HepG2 (cell line): ENCODE results near the gene LGALS9. TPM values are rescaled to one million over a fixed set of nuclear protein-coding genes. Genes with fewer than 3 reads are reported as not detected.
"Not testable (repeated sequence)": the region's sequence is repeated elsewhere in the genome, so short reads cannot be mapped to it uniquely, and the experiment has no call there.

Experiments
- ATAC-seq: fragments of 200-7000 bp; cut with Tn5 transposase; 3 replicates; pipeline ENCODE4 v1.9.1; 2020; ENCODE audit warnings: mild to moderate bottlenecking, moderate library complexity
- BruUV-seq: library from RNA; stranded (reverse); fragments of 400-500 nt; replicated peaks from 2 replicates; lab custom pipeline; 2021; lab: Mats Ljungman, UMichigan
- CTCF ChIA-PET: fragments of 300-600 bp; formaldehyde crosslinking; extraction: SDS; loops from one replicate; lab custom pipeline; 2021; ENCODE audit warnings: low total read pairs, inconsistent platforms, low intra/inter-chr PET ratio; lab: Yijun Ruan, JAX
- POLR2A ChIA-PET: fragments of 350-600 bp; sonication (Branson Sonifier 250); formaldehyde crosslinking; loops from one replicate; lab custom pipeline; 2020; ENCODE audit warnings: antibody characterized with exemption, inconsistent platforms; lab: Yijun Ruan, JAX
- DNase-seq: peaks from one replicate; pipeline ENCODE4 v3.0.0-alpha.2; 2015; ENCODE audit warnings: low spot score
- FAIRE-seq: peaks from 3 replicates; lab custom pipeline; 2011; peaks lifted over from hg19 to GRCh38; lab: Jason Lieb, UNC
- H2AFZ ChIP-seq: one replicate; pipeline ENCODE4 v1.6.1; 2011; ENCODE audit warnings: low read length, inconsistent platforms
- H3K27ac ChIP-seq: fragments of 300-600 bp; 3 replicates; pipeline ENCODE4 v1.8.0; 2011; ENCODE audit warnings: mixed run types, mild to moderate bottlenecking, mixed read lengths, low read length, inconsistent platforms; ENCODE audit not compliant: insufficient read depth; ENCODE audit errors: extremely low read length
- H3K27me3 ChIP-seq, 2 experiments: fragments of 200-600 bp in 1 of 2; 2 replicates in 1 of 2; 3 replicates in 1 of 2; pipeline versions ENCODE4 v1.6.0 to v1.8.0; 2011; ENCODE audit warnings: low read length in 2 of 2, mild to moderate bottlenecking in 2 of 2, moderate library complexity in 2 of 2, inconsistent platforms in 1 of 2; ENCODE audit not compliant: insufficient read depth in 2 of 2, control insufficient read depth in 1 of 2
- H3K36me3 ChIP-seq, 2 experiments: fragments of 200-600 bp in 1 of 2; replicated peaks in 1 of 2; 2 replicates in 1 of 2; 3 replicates in 1 of 2; pipeline versions ENCODE4 v1.5.1 to v1.8.0; 2011; ENCODE audit warnings: low read length in 2 of 2, inconsistent platforms in 1 of 2; ENCODE audit not compliant: insufficient read depth in 2 of 2, control insufficient read depth in 1 of 2
- H3K4me1 ChIP-seq: 2 replicates; pipeline ENCODE4 v1.5.1; 2012; ENCODE audit warnings: low read length, inconsistent platforms; ENCODE audit not compliant: insufficient read depth
- H3K4me2 ChIP-seq: 2 replicates; pipeline ENCODE4 v1.6.0; 2011; ENCODE audit warnings: low read depth, low read length, inconsistent platforms
- H3K4me3 ChIP-seq, 3 experiments: fragments of 200-600 bp in 1 of 3; sonication (generic), shearing (Covaris generic) in 1 of 3; replicated peaks in 1 of 3; 2 replicates each; pipeline ENCODE4 v1.5.1; 2011 to 2016; ENCODE audit warnings: low read length in 3 of 3, inconsistent platforms in 2 of 3, low read depth in 2 of 3, mild to moderate bottlenecking in 2 of 3, control low read depth in 1 of 3, mixed read lengths in 1 of 3; ENCODE audit not compliant: insufficient read depth in 1 of 3
- H3K79me2 ChIP-seq: one replicate; pipeline ENCODE4 v1.6.1; 2011; ENCODE audit warnings: low read length, inconsistent platforms; ENCODE audit not compliant: insufficient read depth
- H3K9ac ChIP-seq: 2 replicates; pipeline ENCODE4 v1.6.0; 2011; ENCODE audit warnings: mild to moderate bottlenecking, low read depth, low read length, inconsistent platforms; ENCODE audit not compliant: insufficient read depth
- H3K9me3 ChIP-seq: 2 replicates; pipeline ENCODE4 v1.5.1; 2012; ENCODE audit warnings: mild to moderate bottlenecking, low read length
- H4K20me1 ChIP-seq: 2 replicates; pipeline ENCODE4 v1.6.0; 2011; ENCODE audit warnings: inconsistent platforms, mild to moderate bottlenecking, low read length, moderate library complexity; ENCODE audit not compliant: insufficient read depth
- WGBS: methylation state at CpG from one replicate; pipeline ENCODE4 v1.1.6; 2017; ENCODE audit warnings: low lambda C conversion rate; 5-methylcytosine and 5-hydroxymethylcytosine counted together
- in situ Hi-C: cut with HindIII; loops from 2 replicates; pipeline ENCODE4 v1.10.0; 2017; ENCODE audit warnings: low pct_unique_long_range_greater_than_20kb; ENCODE audit not compliant: extremely low pct_ligation_motif_present
- intact Hi-C: fragments of 100-400 bp; cut with micrococcal nuclease; formaldehyde crosslinking; loops from one replicate; pipeline ENCODE4 v1.10.0; 2022; ENCODE audit not compliant: unreplicated experiment
- polyA plus RNA-seq, 8 experiments: library from polyadenylated mRNA; depleted of rRNA in 3 of 8; stranded (reverse) in 7 of 8; unstranded in 1 of 8; fragments of >200 nt; fragmentation: Illumina TruSeq in 4 of 8; extraction: Trizol in 4 of 8; gene quantifications; 2 replicates each; pipeline versions ENCODE4 v1.2.1 to v1.2.3, GENCODE V29; 2011 to 2016; ENCODE audit warnings: low read depth in 4 of 8, missing spikeins in 1 of 8, mixed read lengths in 1 of 8; ENCODE audit not compliant: insufficient read depth in 1 of 8
- total RNA-seq, 5 experiments: library from RNA; depleted of rRNA; stranded (reverse); fragments of >200 nt; fragmentation: Illumina TruSeq; extraction: Trizol; gene quantifications; 2 replicates each; pipeline ENCODE4 v1.2.3, GENCODE V29; 2016; ENCODE audit warnings: low read depth in 1 of 5

LGALS9 gene
- total and polyA plus RNA-seq, 2 of the 13 experiments (the other 11 are each of a cell fraction or from before 2014, with no cell fraction given), result 0.40 to 1.4 TPM

GRCh38 chr17:27655525-27656111 is 24.6 kb downstream of the LGALS9 start:
- in situ Hi-C loops, result loop anchor here (5.0 to 10.0 kb wide), 2 partner anchors 102 to 229 kb away; no protein-coding TSS in a partner anchor
- BruUV-seq, H3K4me2 ChIP-seq, H3K4me3 ChIP-seq, H3K27ac ChIP-seq, ATAC-seq, H3K4me1 ChIP-seq, H3K9ac ChIP-seq, H2AFZ ChIP-seq, H3K79me2 ChIP-seq, DNase-seq, FAIRE-seq, H3K9me3 ChIP-seq, POLR2A ChIA-PET, H3K27me3 ChIP-seq, H3K36me3 ChIP-seq, H4K20me1 ChIP-seq, intact Hi-C loops: not testable (repeated sequence)
- 43% methylated on average over 5 of the region's 16 CpGs for WGBS
- CTCF ChIA-PET, result interaction anchor here (1.3 to 2.6 kb wide), 4 partner anchors 46 to 224 kb away, joined by 4 to 44 read pairs (median 6); no protein-coding TSS in a partner anchor

DNA sequence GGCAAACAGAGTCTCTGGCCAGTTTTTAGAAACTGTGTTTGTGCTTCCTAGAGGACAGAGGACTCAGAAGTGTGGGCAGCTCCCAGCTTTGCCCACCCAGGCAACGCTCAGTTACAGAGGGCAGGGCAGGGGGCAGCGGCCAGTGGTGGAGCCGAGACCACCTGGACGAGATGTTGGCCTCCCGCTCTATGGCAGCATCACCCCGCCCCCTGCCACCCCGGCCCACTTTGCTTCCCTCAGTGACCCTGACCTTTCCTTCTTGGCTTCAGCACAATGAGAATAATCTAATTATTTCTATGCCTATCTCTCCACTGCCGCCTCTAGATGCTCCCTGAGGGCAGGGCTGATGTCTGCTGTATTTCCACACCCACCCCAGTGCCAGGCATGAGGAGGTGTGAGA is 25.6 kb downstream of the LGALS9 start:
- CTCF ChIA-PET, H2AFZ ChIP-seq, H3K9me3 ChIP-seq, H3K4me2 ChIP-seq, FAIRE-seq, H3K27ac ChIP-seq, H3K9ac ChIP-seq, H3K4me3 ChIP-seq, H3K4me1 ChIP-seq, DNase-seq, ATAC-seq, intact Hi-C loops, H3K27me3 ChIP-seq, H4K20me1 ChIP-seq, POLR2A ChIA-PET, BruUV-seq, H3K36me3 ChIP-seq, H3K79me2 ChIP-seq: not testable (repeated sequence)
- in situ Hi-C loops, result loop anchor here (5.0 to 10.0 kb wide), 2 partner anchors 101 to 228 kb away; no protein-coding TSS in a partner anchor
- 0% methylated on average over 3 of the region's 8 CpGs for WGBS
